OCI-LY3 (cell line): ENCODE measurements around the gene INSL4.

Experiments used
- H2AFZ ChIP-seq: fragments of 200-600, 300-600 bp; shearing (Covaris generic); 2 replicates; pipeline ENCODE4 v1.6.0; 2014; ENCODE audit warnings: antibody characterized with exemption, low read depth, low read length
- H3K27ac ChIP-seq: fragments of 200-600, 300-600 bp; sonication (generic); 2 replicates; pipeline ENCODE4 v1.5.1; 2014; ENCODE audit warnings: mild to moderate bottlenecking, low read length, moderate library complexity, mixed read lengths
- H3K27me3 ChIP-seq: fragments of 200-600, 300-600 bp; sonication (generic); 2 replicates; pipeline ENCODE4 v1.6.1; 2014; ENCODE audit warnings: low read depth, low read length, mixed read lengths
- H3K36me3 ChIP-seq: fragments of 200-600, 300-600 bp; sonication (generic); replicated peaks from 2 replicates; pipeline ENCODE3; 2014; ENCODE audit warnings: low read depth, low read length, mixed read lengths
- H3K4me1 ChIP-seq: fragments of 300-600, 200-600 bp; sonication (generic); 2 replicates; pipeline ENCODE4 v1.6.1; 2014; ENCODE audit warnings: low read length, mixed read lengths
- H3K4me2 ChIP-seq: fragments of 200-600, 300-600 bp; sonication (generic); 2 replicates; pipeline ENCODE4 v1.6.1; 2014; ENCODE audit warnings: low read length, mixed read lengths
- H3K4me3 ChIP-seq: fragments of 300-600, 200-600 bp; sonication (generic); 2 replicates; pipeline ENCODE4 v1.5.1; 2014; ENCODE audit warnings: antibody characterized with exemption, mild to moderate bottlenecking, low read length, moderate library complexity
- H3K79me2 ChIP-seq: fragments of 300-600, 200-600 bp; shearing (Covaris generic); 2 replicates; pipeline ENCODE4 v1.6.1; 2014; ENCODE audit warnings: mild to moderate bottlenecking, low read length, mixed read lengths
- H3K9ac ChIP-seq: fragments of 300-600, 200-600 bp; shearing (Covaris generic); 2 replicates; pipeline ENCODE4 v1.6.0; 2014; ENCODE audit warnings: mild to moderate bottlenecking, low read length, moderate library complexity
- H3K9me3 ChIP-seq: fragments of 200-600, 300-600 bp; shearing (Covaris generic); 2 replicates; pipeline ENCODE4 v1.6.1; 2014; ENCODE audit warnings: low read length, mixed read lengths; ENCODE audit not compliant: insufficient read depth
- H4K20me1 ChIP-seq: fragments of 200-600, 300-600 bp; sonication (generic); 2 replicates; pipeline ENCODE4 v1.6.1; 2016; ENCODE audit warnings: low read length, mixed read lengths; ENCODE audit not compliant: insufficient read depth
- CTCF ChIP-seq: fragments of 200-600, 300-600 bp; sonication (generic); IDR thresholded peaks from 2 replicates; pipeline ENCODE4 v1.5.1; 2014; ENCODE audit warnings: antibody characterized with exemption, low read length, low read depth
- EZH2phosphoT487 ChIP-seq: fragments of 200-600 bp; shearing (Covaris generic); IDR thresholded peaks from 2 replicates; pipeline ENCODE4 v1.6.1; 2018; ENCODE audit warnings: antibody characterized with exemption, mixed run types, low read depth

INSL4 gene

GRCh38 chr9:5231212-5231611 is at the start of gene INSL4:
INSL4 (plus strand) TSS chr9:5231419; CDS start chr9:5231524, 105 bp downstream.
- Histone ChIP-seq H3K79me2 (no peaks in the 10 kb centered on the region), H3K36me3 (no peaks in the 10 kb centered on the region), H4K20me1 (no peaks in the 10 kb centered on the region), H3K9me3 (no peaks in the 10 kb centered on the region), H3K9ac (no peak within 1 kb of the TSS), H3K27ac (no peak within 1 kb of the TSS), H3K4me1 (no peaks in the 10 kb centered on the region), H3K4me3 (no peak within 1 kb of the TSS), H2AFZ (no peak within 1 kb of the TSS), H3K4me2 (no peak within 1 kb of the TSS), H3K27me3 (peaks cover 9% of the 10 kb centered on the region; the same call in 1 of the 2 replicates)
- no peak for TF ChIP-seq CTCF
- no peak for TF ChIP-seq EZH2phosphoT487

GRCh38 chr9:5184776-5185175 is 46.4 kb upstream of the INSL4 start:
- H3K4me3 ChIP-seq = no peak overlapping the region
- no peaks in the 10 kb centered on the region for H3K79me2 ChIP-seq
- H3K27ac ChIP-seq = no peak overlapping the region
- no peak overlapping the region for H3K4me2 ChIP-seq
- peaks cover 8% of the 10 kb centered on the region for H3K4me1 ChIP-seq
- no peaks in the 10 kb centered on the region for H3K36me3 ChIP-seq
- no peak overlapping the region for H2AFZ ChIP-seq
- H3K27me3 ChIP-seq = no peaks in the 10 kb centered on the region
- no peaks in the 10 kb centered on the region for H4K20me1 ChIP-seq
- no peaks in the 10 kb centered on the region for H3K9me3 ChIP-seq
- no peak for TF ChIP-seq EZH2phosphoT487
- TF ChIP-seq CTCF = no peak
- no peak overlapping the region for H3K9ac ChIP-seq

DNA sequence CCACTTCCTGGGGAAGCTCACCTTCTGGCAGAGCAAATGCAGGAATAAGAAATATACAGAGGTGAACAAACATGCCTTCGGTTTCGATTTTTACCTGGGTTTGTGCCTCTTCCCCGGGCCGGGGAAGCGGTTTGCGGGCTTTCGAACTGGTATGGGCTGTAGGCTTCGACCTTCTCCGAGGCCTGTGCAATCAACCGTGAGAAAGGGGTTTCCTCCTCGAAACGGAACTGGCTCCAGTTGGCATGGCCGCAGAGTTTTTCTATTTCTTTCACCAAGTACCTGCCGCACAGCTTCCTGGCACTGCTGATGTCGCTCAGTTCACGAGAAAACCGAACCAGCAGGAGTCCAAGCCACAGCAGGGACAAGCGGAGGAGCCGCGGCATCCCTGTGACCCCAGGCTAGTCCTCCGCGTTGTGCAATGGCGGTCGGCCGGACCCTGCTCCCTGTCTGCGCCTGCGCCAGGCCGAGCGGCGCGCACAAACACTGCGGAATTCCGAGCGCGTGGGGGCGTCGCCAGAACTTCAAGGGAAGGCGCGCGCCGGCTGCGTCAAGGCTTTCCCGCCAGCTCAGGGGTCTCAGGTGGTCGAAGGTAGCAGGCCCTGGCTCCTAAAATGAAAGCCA is 45.9 kb upstream of the INSL4 start, which contains the start of gene INSL6:
TSS of gene INSL6 (minus strand) at position 420 of the 621 bp plus-strand sequence. CDS start at position 383, 37 bp downstream.
- peaks cover 8% of the 10 kb centered on the region for H3K4me1 ChIP-seq
- H3K4me3 ChIP-seq = 0 out of 2 replicates have a peak within 1 kb of the TSS, but pooled peaks have one; percentile 29
- TF ChIP-seq CTCF (no peak), EZH2phosphoT487 (no peak)
- H4K20me1 ChIP-seq = no peaks in the 10 kb centered on the region
- no peaks in the 10 kb centered on the region for H3K36me3 ChIP-seq
- no peak within 1 kb of the TSS for H3K27ac ChIP-seq
- peak within 1 kb of the TSS; percentile 88 for H2AFZ ChIP-seq
- no peaks in the 10 kb centered on the region for H3K27me3 ChIP-seq
- no peak within 1 kb of the TSS for H3K9ac ChIP-seq
- no peaks in the 10 kb centered on the region for H3K79me2 ChIP-seq
- H3K4me2 ChIP-seq = peak within 1 kb of the TSS; percentile 64
- no peaks in the 10 kb centered on the region for H3K9me3 ChIP-seq

- Histone ChIP-seq H2AFZ (peak overlapping the region; percentile 88), H3K36me3 (no peaks in the 10 kb centered on the region), H3K27ac (no peak overlapping the region), H3K9me3 (no peaks in the 10 kb centered on the region), H3K4me1 (peaks cover 8% of the 10 kb centered on the region), H3K4me3 (0 out of 2 replicates have a peak overlapping the region, but pooled peaks have one; percentile 29), H3K9ac (no peak overlapping the region), H3K79me2 (no peaks in the 10 kb centered on the region), H3K27me3 (no peaks in the 10 kb centered on the region), H3K4me2 (peak overlapping the region; percentile 64), H4K20me1 (no peaks in the 10 kb centered on the region)
- TF ChIP-seq CTCF (peak; percentile 88), EZH2phosphoT487 (no peak)
Observed at GRCh38 chr9:5186416-5187169, 44.6 kb upstream of the INSL4 start.
